Activated T-helper 1 cell treated with anti-CD3 and anti-CD28 coated beads, Interleukin-2, amount 50 U/mL, for 16 hours (primary cell): ENCODE measurements around the gene ITGAE.

ENCODE experiments used
- DNase-seq, 2 donors: peaks; one replicate each; pipeline ENCODE4 v3.0.0-alpha.2; 2020; ENCODE audit warnings: low read depth in 1 of 2, low spot score in 1 of 2

The ITGAE gene

DNA sequence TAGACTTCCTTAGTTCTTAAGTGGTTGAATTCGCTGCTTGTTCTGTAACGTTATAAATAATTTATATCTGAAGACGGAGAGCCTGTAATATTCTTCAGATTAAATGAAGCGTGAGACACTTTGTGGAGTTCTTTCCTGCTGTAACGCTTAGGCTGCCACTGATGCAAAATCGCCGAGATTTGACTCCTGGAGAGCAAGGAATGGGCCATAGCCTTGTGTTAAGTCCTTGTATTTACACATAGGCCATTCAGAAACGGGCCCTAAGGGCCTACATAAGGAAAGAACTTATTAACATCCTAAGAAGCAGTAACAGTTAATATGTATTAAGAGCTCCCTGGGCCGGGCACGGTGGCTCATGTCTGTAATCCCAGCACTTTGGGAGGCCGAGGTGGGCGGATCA is 131.4 kb downstream of the ITGAE start:
- no peak for DNase-seq

DNA sequence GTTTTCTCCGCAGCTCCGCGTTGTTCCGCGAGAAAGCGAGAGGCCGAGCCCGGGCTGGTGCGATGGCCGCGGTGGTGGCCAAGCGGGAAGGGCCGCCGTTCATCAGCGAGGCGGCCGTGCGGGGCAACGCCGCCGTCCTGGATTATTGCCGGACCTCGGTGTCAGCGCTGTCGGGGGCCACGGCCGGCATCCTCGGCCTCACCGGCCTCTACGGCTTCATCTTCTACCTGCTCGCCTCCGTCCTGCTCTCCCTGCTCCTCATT is 132.0 kb downstream of the ITGAE start:
- DNase-seq, result no peak

DNA sequence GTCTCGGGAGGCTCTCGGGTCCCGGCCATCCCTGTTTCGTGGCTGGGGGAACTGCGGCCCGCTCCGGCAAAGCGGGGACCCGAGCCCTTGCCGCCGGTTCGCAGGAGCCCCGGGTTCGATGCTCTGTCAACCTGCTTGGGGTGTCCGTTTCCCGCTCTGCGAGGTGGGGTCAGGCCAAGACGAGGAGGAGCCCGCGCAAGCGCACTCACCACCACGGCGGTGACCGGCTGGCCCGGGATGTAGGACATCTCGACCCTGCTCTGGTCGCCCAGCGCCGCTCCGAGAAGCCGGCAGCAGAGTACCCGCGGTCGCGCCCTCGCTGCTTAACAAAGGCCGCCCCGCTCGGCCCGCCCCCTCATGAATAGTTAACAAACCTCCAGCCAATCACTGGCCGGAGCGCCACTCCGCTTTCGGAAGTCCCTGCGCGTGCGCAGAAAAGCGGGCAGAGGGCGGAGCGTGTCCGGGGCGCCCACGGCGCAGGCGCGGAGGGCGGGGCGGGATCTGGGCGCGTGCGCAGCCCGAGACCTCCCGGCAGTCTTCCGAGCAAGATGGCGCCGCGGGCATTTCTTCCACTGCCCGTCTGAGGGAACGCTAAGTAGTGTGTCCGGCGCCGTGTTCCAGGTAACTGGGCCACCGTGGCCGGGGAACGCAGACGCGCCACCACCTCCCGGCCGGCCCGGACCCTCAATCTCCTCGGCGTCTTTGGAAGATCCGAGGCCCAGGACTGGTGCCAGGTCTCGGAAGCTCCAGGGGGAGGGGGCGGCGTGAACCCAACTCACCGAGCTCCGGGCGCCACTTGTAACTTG is 132.5 kb downstream of the ITGAE start, which contains the start of the genes EMC6 and TAX1BP3:
Gene EMC6, plus strand, starts transcription at position 534 of the 806 bp plus-strand sequence. CDS start 335 bp downstream, outside the sequence.
Gene TAX1BP3, minus strand, starts transcription at position 300 of the 806 bp plus-strand sequence. Its CDS starts 52 bp downstream, at position 248.
- peak; percentile 97 to 99 for DNase-seq

DNA sequence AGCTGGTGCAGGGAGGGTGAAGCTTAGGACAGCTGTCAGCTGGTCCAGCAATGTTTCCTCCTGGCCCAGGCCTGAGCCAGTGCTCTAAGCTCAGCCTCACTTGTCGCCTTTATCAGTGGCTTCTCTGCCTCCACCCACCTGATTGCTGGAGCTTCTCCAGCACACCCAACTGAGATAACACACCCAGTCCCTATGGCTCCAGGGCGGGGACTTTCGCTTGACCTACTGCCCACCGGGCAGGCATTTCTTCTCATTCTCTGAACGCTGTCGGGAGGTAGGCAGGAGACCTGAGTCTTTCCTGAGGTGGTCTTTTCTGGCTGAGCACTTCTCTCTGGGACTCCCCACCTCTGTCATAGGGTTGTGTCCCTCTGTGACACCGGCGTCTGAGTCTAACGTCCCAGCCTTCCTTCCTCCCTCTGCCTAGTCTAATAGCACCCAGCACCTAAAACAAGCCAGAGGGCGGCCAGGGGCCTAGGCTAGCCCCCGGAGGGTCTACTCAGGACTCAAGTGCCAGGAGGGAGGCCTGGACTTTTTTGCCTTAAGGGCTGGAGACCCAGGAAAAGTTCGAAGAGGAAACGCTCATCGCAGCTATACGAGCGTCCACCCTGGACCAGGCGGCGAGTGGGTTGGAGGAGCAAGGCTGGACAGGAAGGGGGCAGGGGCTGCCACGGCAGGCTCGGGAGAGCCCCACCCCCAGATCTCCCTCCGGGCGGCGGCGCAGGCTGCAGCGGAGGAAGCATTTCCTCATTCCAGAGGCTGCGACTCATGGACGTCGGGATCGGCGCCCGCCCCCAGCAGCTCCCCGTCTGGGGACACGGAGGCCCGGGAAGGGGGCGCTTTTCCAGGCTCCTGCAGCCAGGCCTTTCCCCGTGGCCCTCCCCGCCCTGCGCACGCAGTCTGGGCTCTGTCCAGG is 133.4 kb downstream of the ITGAE start:
- DNase-seq, result no peak

DNA sequence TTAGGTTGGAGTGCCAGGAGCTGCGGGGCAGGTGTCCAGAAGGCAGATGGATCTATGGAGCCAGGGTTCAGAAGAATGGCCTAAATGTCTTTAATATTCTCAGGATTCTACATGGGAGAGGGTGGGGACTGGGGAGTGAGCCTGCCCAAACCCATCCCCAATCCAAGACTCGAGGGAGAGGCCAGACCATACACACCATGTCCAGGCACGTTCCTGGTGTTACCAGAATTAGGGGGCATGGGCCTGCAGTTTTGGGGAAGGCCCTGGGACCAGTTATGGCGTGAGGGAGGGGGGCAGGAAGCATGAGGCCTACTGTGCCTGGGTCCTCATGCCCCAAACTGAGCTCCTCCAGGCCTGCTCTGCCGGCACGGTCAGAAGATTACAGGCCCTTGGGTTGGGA is 134.5 kb downstream of the ITGAE start:
- no peak for DNase-seq

DNA sequence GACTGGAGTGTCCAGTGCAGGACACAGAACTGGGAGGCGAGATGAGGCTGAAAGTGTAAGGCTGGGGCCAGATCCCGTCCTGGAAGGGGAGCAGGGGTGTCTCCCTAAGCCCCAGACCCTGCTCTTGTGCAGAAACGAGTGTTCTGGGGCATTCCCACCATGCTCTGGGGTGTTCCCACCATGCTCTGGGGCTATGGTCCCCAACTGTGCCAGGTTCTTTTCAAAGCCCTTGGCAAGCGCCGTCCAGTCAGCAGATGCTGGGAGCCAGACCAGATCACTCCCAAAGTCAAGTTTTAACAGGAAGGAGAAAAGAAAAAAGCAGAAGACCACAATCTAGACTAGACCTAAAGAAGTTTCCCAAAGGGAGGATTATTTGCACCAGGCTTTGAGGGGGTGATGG is 135.2 kb downstream of the ITGAE start:
- DNase-seq, result no peak
